Measurements from ENCODE around the gene ZNF526.

ZNF526 gene

DNA sequence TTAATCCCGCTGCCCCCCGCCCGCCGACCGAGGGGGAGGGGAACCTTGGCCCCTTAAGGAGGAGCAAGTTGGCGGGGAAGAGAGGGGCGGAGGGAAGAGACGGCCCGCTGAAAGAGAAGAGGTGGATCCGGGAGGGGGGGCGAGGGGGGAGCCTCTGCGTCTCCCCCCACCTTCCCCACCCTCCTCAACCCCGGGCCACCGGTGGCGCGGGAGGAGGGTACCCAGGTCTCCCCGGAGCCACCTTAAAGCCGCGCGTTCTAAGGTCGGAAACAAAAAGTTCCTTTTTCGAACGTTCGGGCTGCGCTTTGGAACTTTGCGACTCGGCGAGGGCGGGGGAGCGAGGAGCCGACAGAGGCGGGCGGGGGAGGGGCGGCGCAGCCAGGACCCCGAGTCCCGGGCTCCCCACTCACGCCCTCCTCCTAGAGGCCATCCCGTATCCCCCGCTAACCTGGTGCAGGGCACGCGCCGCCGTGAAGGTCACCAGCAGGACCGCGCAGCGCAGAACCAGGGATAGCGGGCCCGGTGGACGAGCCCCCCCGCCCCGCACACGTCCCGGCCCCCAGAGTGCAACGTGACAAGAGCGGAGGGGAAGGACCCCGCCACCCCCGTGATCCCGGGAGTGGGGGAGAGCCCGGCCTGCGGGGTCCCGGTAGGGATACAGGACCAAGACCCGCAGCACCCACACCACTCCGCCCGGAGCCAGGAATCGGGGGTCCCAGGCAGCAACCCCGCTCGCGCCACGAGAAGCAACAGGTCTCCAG lies 34.2 kb downstream of the ZNF526 start (continued):
- no peak for TF ChIP-seq ZNF585B (tag by site-specific recombination; IDR thresholded peaks at IDR 0.05)
- TF ChIP-seq ZNF530 (tag by site-specific recombination; IDR thresholded peaks at IDR 0.05; ENCODE audit: low read depth) = no peak
- no peak for TF ChIP-seq ZNF114 (tag by site-specific recombination; IDR thresholded peaks at IDR 0.05)
- TF ChIP-seq, protein P1, sequence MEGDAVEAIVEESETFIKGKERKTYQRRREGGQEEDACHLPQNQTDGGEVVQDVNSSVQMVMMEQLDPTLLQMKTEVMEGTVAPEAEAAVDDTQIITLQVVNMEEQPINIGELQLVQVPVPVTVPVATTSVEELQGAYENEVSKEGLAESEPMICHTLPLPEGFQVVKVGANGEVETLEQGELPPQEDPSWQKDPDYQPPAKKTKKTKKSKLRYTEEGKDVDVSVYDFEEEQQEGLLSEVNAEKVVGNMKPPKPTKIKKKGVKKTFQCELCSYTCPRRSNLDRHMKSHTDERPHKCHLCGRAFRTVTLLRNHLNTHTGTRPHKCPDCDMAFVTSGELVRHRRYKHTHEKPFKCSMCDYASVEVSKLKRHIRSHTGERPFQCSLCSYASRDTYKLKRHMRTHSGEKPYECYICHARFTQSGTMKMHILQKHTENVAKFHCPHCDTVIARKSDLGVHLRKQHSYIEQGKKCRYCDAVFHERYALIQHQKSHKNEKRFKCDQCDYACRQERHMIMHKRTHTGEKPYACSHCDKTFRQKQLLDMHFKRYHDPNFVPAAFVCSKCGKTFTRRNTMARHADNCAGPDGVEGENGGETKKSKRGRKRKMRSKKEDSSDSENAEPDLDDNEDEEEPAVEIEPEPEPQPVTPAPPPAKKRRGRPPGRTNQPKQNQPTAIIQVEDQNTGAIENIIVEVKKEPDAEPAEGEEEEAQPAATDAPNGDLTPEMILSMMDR (tag by site-specific recombination; IDR thresholded peaks at IDR 0.05) = peak; percentile 86
- peak; percentile 93 for TF ChIP-seq GLIS2 (tag by site-specific recombination; IDR thresholded peaks at IDR 0.05)
- TF ChIP-seq ZNF747 (tag by site-specific recombination; IDR thresholded peaks at IDR 0.05) = no peak
- TF ChIP-seq ZSCAN30 (tag by site-specific recombination; IDR thresholded peaks at IDR 0.05) = peak; percentile 55; the same call in 1 of the 2 replicates
- no peak for TF ChIP-seq HOXC10 (CRISPR knock-in tag; IDR thresholded peaks at IDR 0.05)
- TF ChIP-seq MEIS1 (CRISPR knock-in tag; IDR thresholded peaks at IDR 0.05; ENCODE audit: borderline replicate concordance) = no peak
- no peak for TF ChIP-seq ZNF416 (tag by site-specific recombination; IDR thresholded peaks at IDR 0.05)
- no peak for TF ChIP-seq ZBTB48 (tag by site-specific recombination; IDR thresholded peaks at IDR 0.05)
- no peak for TF ChIP-seq RBAK (tag by site-specific recombination; IDR thresholded peaks at IDR 0.05)
- TF ChIP-seq ZNF654 (tag by site-specific recombination; IDR thresholded peaks at IDR 0.05; ENCODE audit: low read depth) = no peak
- TF ChIP-seq EGR2 (tag by site-specific recombination; IDR thresholded peaks at IDR 0.05; ENCODE audit: low read depth) = peak; percentile 56
- no peak for TF ChIP-seq ZNF211 (tag by site-specific recombination; IDR thresholded peaks at IDR 0.05; ENCODE audit: low read depth)
- TF ChIP-seq, protein P2, sequence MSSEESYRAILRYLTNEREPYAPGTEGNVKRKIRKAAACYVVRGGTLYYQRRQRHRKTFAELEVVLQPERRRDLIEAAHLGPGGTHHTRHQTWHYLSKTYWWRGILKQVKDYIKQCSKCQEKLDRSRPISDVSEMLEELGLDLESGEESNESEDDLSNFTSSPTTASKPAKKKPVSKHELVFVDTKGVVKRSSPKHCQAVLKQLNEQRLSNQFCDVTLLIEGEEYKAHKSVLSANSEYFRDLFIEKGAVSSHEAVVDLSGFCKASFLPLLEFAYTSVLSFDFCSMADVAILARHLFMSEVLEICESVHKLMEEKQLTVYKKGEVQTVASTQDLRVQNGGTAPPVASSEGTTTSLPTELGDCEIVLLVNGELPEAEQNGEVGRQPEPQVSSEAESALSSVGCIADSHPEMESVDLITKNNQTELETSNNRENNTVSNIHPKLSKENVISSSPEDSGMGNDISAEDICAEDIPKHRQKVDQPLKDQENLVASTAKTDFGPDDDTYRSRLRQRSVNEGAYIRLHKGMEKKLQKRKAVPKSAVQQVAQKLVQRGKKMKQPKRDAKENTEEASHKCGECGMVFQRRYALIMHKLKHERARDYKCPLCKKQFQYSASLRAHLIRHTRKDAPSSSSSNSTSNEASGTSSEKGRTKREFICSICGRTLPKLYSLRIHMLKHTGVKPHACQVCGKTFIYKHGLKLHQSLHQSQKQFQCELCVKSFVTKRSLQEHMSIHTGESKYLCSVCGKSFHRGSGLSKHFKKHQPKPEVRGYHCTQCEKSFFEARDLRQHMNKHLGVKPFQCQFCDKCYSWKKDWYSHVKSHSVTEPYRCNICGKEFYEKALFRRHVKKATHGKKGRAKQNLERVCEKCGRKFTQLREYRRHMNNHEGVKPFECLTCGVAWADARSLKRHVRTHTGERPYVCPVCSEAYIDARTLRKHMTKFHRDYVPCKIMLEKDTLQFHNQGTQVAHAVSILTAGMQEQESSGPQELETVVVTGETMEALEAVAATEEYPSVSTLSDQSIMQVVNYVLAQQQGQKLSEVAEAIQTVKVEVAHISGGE (tag by site-specific recombination; conservative IDR thresholded peaks at IDR 0.05; ENCODE audit: low read depth) = peak; percentile 40

DNA sequence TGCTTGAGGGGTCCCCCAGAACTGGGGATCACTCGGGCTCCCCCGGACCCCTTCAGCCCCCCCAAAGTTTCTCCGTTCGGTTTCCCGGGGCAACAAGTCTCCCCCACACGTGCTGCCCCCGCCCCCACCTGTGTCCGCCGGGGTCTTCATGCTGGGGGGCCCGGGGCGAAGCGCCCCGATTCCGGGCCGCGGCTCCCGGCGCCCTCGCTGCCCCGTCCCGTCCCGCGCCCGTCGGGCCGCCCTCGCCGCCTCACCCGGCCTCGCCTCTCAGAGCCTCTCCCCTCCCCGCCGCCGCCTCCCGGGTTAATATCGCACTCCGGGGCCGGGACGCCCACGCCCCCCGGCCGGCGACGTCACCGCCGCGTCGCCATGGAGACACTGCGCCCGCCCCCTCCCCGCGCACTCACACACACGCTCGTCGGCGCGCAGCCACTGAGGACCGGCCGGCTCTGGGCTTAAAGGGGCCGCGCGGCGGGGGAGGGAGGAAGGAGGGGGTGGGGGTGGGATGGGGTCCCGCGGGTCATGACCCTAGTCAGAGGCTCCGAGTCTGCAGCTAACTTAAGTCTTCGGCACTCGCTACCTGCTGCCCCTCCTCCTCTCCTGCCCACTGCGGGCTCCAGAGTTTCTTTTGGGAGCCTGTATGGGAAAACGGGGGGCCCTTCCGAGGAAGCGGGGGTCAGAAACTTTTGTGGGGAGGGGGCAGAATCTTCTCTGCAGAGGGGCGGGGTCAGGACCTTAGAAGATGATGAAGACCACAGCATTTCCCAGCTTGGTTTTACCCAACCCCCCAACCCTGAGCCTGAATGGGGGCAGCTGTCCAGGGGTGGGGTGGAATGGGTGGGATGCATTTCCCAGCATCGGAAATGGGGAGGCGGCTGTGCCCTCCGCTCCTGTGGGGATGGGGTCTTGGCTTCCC lies 35.0 kb downstream of the ZNF526 start, which contains the start of gene ERF:
Gene ERF (minus strand): TSS at position 279 of the 916 bp plus-strand sequence. CDS start 129 bp downstream, at position 150.
- peak within 1 kb of the TSS; percentile 99 for H3K27ac ChIP-seq (ENCODE audit: extremely low read depth, low read depth, low read length)
- peaks cover 34% of the 10 kb centered on the region for H3K4me1 ChIP-seq (ENCODE audit: control insufficient read depth, insufficient read depth, low read length)
- H3K36me3 ChIP-seq (ENCODE audit: control insufficient read depth in 2 of 2, insufficient read depth in 1 of 2, low read length in 2 of 2) = peaks cover 3 to 6% of the 10 kb centered on the region in 2 experiments; a peak in 2 of 3 replicates
- ChIA-PET POLR2A (interaction anchor here (0.6 to 2.3 kb wide), 5 partner anchors 9 to 24 kb away, joined by 4 to 15 read pairs (median 10); partner anchors contain the start of gene GSK3A), CTCF (interaction anchor here (0.9 to 4.9 kb wide), 3 partner anchors 9 to 24 kb away, joined by 3 to 23 read pairs (median 14); no protein-coding TSS in a partner anchor)
- no peaks in the 10 kb centered on the region for H3K9me3 ChIP-seq (ENCODE audit: control insufficient read depth, insufficient read depth, low read depth, low read length)
- peak within 1 kb of the TSS; percentile 83 for H3K4me3 ChIP-seq (ENCODE audit: low read depth, low read length)
- no peak for TF ChIP-seq ZNF416 (tag by site-specific recombination; IDR thresholded peaks at IDR 0.05)
- TF ChIP-seq, protein P3, sequence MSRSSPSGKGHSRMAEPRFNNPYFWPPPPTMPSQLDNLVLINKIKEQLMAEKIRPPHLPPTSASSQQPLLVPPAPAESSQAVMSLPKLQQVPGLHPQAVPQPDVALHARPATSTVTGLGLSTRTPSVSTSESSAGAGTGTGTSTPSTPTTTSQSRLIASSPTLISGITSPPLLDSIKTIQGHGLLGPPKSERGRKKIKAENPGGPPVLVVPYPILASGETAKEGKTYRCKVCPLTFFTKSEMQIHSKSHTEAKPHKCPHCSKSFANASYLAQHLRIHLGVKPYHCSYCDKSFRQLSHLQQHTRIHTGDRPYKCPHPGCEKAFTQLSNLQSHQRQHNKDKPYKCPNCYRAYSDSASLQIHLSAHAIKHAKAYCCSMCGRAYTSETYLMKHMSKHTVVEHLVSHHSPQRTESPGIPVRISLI (tag by site-specific recombination; IDR thresholded peaks at IDR 0.05) = no peak
- no peak for TF ChIP-seq ZNF169 (tag by site-specific recombination; IDR thresholded peaks at IDR 0.05)
- no peak for TF ChIP-seq RBAK (tag by site-specific recombination; IDR thresholded peaks at IDR 0.05)
- TF ChIP-seq BCL11B (tag by site-specific recombination; IDR thresholded peaks at IDR 0.05; ENCODE audit: low read depth) = no peak
- no peak for TF ChIP-seq ZNF37A (tag by site-specific recombination; IDR thresholded peaks at IDR 0.05)
- TF ChIP-seq SP7 (tag by site-specific recombination; IDR thresholded peaks at IDR 0.05) = no peak
- TF ChIP-seq ZNF830 (tag by site-specific recombination; IDR thresholded peaks at IDR 0.05; ENCODE audit: low read depth) = no peak
- no peak for TF ChIP-seq ZNF19 (tag by site-specific recombination; IDR thresholded peaks at IDR 0.05; ENCODE audit: low read depth)
- TF ChIP-seq, protein P4, sequence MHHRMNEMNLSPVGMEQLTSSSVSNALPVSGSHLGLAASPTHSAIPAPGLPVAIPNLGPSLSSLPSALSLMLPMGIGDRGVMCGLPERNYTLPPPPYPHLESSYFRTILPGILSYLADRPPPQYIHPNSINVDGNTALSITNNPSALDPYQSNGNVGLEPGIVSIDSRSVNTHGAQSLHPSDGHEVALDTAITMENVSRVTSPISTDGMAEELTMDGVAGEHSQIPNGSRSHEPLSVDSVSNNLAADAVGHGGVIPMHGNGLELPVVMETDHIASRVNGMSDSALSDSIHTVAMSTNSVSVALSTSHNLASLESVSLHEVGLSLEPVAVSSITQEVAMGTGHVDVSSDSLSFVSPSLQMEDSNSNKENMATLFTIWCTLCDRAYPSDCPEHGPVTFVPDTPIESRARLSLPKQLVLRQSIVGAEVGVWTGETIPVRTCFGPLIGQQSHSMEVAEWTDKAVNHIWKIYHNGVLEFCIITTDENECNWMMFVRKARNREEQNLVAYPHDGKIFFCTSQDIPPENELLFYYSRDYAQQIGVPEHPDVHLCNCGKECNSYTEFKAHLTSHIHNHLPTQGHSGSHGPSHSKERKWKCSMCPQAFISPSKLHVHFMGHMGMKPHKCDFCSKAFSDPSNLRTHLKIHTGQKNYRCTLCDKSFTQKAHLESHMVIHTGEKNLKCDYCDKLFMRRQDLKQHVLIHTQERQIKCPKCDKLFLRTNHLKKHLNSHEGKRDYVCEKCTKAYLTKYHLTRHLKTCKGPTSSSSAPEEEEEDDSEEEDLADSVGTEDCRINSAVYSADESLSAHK (tag by site-specific recombination; IDR thresholded peaks at IDR 0.05) = no peak
- TF ChIP-seq SP2 (tag by site-specific recombination; IDR thresholded peaks at IDR 0.05) = peak; percentile 72
- TF ChIP-seq GLIS2 (tag by site-specific recombination; IDR thresholded peaks at IDR 0.05) = no peak; the same call in none of the 2 replicates
- TF ChIP-seq ZNF544 (tag by site-specific recombination; IDR thresholded peaks at IDR 0.05) = no peak

All from HEK293 (cell line).